ACHN (cell line): ENCODE measurements around the gene ZNF345.

ENCODE experiments used
- DNase-seq: peaks from one replicate; pipeline ENCODE4 v3.0.0-alpha.2; 2015
- in situ Hi-C: cut with HindIII; loops from 2 replicates; pipeline ENCODE4 v1.10.0; 2017; ENCODE audit warnings: low sequenced_read_pairs, low pct_ligation_motif_present, low pct_unique_long_range_greater_than_20kb

Gene ZNF345

DNA sequence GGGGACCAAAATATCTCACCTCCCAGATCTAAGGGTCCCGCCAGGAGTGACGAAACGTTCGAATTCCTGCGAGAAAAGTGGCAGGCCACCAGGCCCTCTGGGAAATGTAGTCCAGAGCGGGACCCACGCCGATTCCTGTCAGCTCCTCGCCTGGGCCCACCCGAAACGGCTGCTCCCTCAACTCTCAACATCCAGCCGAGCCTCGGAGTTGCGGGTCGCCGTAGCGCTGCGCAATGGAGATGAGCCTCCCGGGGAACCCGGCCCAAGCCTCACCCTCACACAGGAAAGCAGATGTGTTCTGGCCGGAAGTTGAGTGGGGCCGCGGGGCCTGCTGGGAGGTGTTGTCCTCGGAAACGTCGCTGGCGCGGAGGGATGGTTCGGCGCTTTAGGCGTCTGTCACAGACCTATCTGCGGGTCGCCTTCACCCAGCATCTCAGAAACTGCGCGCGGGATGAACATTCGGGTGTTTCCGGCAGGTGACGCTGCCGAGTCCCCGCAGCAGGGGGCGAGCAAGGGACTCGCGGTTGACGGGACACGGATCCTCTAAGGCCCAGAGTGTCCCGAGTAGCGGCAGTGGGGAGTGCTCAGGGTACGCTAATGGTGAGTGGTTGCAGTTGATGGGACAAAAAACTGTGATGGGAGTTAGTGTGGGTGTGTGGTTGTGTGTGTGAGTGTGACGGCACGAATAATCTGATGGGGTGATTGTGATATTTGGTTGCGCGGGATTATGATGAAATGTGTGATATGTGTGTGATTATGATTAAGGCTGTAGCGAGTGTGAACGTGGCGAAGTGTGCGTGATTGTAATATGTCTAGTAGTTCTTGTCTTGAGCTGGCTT is 65.5 kb downstream of the ZNF345 start, which contains the start of the genes ZNF568 and ZNF829:
Gene ZNF568 (plus strand): TSS at position 341 of the 839 bp plus-strand sequence. CDS start 6,439 bp downstream, outside the sequence.
Gene ZNF829 (minus strand): TSS at position 300 of the 839 bp plus-strand sequence. CDS start 1,124 bp downstream, outside the sequence.
- no peak for DNase-seq

DNA sequence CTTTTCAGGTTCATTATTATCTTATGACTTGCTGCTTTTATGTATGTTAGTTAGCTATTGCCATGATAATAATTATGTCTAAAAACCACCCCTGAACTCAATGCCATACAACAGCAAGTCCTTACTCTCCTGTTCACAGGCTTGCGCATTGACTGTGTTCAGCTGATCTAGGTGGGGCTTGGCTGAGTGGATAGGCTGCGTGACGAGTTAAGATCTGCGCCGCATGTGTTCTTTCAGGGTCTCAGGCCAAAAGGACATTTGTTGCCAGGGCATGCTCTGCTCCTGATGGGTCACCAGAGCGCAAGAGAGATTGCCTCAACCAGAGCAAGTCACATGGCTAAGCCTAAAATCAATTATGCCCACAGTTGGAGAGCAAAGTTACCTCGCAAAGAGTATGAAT is 66.3 kb downstream of the ZNF345 start:
- DNase-seq = no peak
- in situ Hi-C loops = no loop called here

More for the DNA sequence above, 65.5 kb downstream of the ZNF345 start, which contains the start of the genes ZNF568 and ZNF829:
- in situ Hi-C loops = no loop called here

DNA sequence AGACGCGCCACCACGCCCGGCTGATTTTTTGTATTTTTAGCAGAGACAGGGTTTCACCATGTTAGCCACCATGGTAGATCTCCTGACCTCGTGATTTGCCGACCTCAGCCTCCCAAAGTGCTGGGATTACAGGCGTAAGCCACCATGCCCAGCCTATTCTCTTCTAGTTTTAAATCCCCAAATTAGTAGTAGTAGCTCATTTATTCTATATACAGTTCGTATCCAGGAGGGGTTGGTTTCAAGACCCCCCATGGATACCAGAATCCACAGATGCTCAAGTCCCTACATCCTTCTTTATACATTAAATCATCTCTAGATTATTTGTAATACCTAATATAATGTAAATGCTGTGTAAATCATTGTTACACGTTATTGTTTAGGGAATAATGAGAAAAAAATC is 67.4 kb downstream of the ZNF345 start:
- in situ Hi-C loops = no loop called here
- no peak for DNase-seq
